GM06990 (cell line): ENCODE results near the gene PPP1CC.

ENCODE experiments used
- DNase-seq: peaks from one replicate; pipeline ENCODE4 v3.0.0-alpha.2; 2011; ENCODE audit not compliant: insufficient read length; ENCODE audit errors: extremely low read depth
- H3K27me3 ChIP-seq: replicated peaks from 2 replicates; pipeline ENCODE4 v1.6.0; 2011; ENCODE audit warnings: low read length; ENCODE audit not compliant: control insufficient read depth, insufficient read depth
- H3K36me3 ChIP-seq: 2 replicates; pipeline ENCODE4 v1.5.1; 2011; ENCODE audit warnings: low read length; ENCODE audit not compliant: control insufficient read depth, insufficient read depth
- H3K4me3 ChIP-seq: replicated peaks from 2 replicates; pipeline ENCODE4 v1.5.1; 2011; ENCODE audit warnings: low read depth, mild to moderate bottlenecking, control low read depth, low read length
- TF ChIP-seq, protein P1 (sequence below): IDR thresholded peaks from 2 replicates; pipeline ENCODE4 v1.5.1; 2011; ENCODE audit warnings: low read length, control low read depth, mild to moderate bottlenecking, inconsistent platforms; ENCODE audit not compliant: insufficient read depth, poor library complexity, severe bottlenecking

The PPP1CC gene

DNA sequence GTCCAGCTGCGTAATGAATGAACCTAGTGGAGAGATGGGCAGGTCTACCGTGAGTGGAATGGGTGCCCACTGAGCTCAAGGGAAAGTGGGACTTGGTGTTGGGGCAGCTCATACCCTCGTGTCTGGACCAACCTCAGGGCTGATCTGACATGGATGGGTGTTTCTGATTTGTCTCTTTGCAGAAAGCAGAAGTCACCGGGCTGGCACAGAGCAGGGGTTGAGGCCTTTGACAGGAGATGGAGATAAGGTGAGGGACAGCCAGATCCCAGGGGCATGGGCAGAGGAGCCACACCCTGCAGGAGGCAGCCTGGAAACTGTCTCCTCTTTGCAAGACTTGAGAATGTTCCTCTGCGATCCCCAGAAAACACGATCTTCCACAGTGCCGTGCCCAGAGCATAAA, 20.9 kb upstream of the PPP1CC start:
- TF ChIP-seq, protein P1, sequence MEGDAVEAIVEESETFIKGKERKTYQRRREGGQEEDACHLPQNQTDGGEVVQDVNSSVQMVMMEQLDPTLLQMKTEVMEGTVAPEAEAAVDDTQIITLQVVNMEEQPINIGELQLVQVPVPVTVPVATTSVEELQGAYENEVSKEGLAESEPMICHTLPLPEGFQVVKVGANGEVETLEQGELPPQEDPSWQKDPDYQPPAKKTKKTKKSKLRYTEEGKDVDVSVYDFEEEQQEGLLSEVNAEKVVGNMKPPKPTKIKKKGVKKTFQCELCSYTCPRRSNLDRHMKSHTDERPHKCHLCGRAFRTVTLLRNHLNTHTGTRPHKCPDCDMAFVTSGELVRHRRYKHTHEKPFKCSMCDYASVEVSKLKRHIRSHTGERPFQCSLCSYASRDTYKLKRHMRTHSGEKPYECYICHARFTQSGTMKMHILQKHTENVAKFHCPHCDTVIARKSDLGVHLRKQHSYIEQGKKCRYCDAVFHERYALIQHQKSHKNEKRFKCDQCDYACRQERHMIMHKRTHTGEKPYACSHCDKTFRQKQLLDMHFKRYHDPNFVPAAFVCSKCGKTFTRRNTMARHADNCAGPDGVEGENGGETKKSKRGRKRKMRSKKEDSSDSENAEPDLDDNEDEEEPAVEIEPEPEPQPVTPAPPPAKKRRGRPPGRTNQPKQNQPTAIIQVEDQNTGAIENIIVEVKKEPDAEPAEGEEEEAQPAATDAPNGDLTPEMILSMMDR, result no peak
- DNase-seq, result no peak
- H3K36me3 ChIP-seq, result no peaks in the 10 kb centered on the region
- no peaks in the 10 kb centered on the region for H3K27me3 ChIP-seq
- H3K4me3 ChIP-seq, result no peak overlapping the region

DNA sequence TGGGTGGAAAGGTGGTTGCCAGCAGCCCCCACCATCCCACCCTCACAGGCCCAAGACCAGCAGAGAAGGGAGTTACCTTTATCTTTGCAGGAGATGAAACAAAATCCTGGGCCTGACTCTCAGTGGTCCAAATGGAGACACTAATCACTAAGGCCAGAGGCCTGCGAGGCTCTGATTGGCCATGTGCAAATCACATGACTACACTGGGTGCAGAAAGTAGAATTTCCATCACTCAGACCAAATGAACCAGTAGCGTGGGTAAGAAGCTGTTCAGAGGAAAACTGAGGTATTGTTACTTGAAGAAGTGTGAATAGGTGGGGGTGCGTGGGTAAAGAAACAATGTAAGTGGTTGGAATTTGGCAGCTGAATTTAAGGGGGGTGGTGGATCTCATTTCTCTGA, 20.2 kb upstream of the PPP1CC start:
- DNase-seq, result no peak
- TF ChIP-seq, protein P1, result no peak
- H3K4me3 ChIP-seq, result no peak overlapping the region
- no peaks in the 10 kb centered on the region for H3K36me3 ChIP-seq
- H3K27me3 ChIP-seq, result no peaks in the 10 kb centered on the region

DNA sequence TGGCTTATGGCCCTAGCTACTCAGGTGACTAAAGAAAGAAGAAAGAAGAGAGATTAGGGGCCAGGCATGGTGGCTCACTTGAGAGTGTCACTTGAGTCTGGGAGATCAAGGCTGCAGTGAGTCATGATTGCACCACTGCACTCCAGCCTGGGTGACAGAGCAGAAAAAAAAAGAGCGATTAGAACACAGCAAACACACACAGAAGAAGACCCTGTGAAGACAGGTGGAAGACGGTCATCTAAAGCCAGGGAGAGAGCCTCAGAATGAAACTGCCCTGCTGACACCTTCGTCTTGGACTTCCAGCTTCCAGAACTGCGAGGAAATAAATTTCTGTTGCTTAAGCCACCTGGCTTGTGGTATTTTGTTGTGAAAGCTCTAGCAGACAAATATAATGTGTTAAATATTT, 17.5 kb upstream of the PPP1CC start:
- TF ChIP-seq, protein P1, result no peak
- H3K27me3 ChIP-seq, result no peaks in the 10 kb centered on the region
- DNase-seq, result no peak
- H3K36me3 ChIP-seq, result no peaks in the 10 kb centered on the region
- no peak overlapping the region for H3K4me3 ChIP-seq

DNA sequence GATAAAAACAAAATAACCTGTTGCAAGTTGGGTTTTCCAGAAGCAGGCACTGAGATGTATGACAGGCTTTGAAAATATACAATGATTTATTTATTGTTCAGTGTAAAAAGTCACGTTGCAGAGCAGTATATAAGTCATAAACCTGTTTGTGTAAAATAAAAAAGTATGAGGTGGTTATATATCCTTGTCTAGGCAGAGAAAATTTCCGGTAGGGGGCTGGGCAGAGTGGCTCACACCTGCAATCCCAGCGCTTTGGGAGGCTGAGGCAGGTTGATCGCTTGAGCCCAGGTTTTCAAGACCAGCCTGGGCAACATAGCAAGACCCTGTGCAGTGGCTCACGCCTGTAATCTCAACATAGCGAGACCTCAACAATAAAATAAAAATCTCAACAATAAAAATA, 16.2 kb upstream of the PPP1CC start:
- no peak for DNase-seq
- Histone ChIP-seq H3K36me3 (no peaks in the 10 kb centered on the region), H3K4me3 (no peak overlapping the region), H3K27me3 (no peaks in the 10 kb centered on the region)
- TF ChIP-seq, protein P1, result no peak

DNA sequence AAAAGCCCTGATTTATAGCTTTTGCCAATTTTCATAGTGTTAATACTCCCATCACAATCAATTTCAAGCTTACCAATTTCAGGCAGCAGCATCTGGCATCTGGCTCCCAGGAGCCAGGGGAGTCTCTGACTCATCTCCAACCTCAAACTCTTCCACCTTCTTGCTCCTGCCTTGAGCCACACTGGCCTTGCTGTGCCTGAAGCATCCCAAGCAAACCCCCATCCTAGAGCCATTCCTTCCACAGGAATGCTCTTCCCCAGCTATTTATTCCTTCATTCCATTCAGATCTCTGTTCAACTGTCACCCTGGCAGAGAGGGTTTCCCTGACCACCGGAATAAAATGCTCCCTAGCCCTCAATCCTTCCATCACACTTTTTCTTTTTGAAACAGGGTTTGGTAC, 13.9 kb upstream of the PPP1CC start:
- H3K27me3 ChIP-seq, result no peaks in the 10 kb centered on the region
- no peak overlapping the region for H3K4me3 ChIP-seq
- H3K36me3 ChIP-seq, result no peaks in the 10 kb centered on the region
- DNase-seq, result no peak
- TF ChIP-seq, protein P1, result no peak

DNA sequence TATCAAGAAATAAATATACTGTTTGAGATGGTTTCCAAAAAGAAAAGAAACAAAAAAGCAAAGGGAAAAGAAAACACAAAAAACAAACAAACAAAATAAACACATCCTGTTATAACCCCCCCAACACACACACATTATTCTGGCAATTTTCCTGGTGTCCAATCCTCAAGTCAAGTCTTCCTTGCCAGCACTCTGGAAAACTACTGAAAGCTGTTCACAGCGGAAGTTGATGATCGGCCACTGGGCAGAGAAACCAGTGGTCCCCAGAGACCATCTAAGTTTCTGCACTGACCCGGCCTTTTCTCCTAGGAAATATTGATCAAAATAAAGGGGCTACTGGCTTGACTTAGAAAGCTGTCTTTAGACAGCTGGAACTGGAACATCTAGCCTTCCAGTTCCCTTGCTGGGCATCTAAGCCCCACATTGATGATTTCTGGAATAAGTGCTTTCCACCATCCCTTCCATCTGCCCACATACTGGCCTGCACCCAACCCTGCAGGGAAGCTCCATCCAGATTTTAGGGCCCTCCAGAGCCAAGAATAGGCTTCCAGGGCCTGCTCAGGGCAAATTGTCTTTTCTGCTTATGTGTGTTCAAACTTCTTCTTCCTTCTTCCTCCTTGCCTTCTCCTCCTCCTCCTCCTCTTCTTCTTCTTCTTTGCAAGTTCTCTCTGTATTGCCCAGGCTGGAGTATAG, 11.6 kb upstream of the PPP1CC start:
- Histone ChIP-seq H3K4me3 (no peak overlapping the region), H3K27me3 (no peaks in the 10 kb centered on the region), H3K36me3 (no peaks in the 10 kb centered on the region)
- DNase-seq, result no peak
- TF ChIP-seq, protein P1, result no peak
